ENCODE measurements around the gene TRPM4.
A peak's percentile ranks its signal among the peaks of the same experiment; 100 is the strongest.

DNA sequence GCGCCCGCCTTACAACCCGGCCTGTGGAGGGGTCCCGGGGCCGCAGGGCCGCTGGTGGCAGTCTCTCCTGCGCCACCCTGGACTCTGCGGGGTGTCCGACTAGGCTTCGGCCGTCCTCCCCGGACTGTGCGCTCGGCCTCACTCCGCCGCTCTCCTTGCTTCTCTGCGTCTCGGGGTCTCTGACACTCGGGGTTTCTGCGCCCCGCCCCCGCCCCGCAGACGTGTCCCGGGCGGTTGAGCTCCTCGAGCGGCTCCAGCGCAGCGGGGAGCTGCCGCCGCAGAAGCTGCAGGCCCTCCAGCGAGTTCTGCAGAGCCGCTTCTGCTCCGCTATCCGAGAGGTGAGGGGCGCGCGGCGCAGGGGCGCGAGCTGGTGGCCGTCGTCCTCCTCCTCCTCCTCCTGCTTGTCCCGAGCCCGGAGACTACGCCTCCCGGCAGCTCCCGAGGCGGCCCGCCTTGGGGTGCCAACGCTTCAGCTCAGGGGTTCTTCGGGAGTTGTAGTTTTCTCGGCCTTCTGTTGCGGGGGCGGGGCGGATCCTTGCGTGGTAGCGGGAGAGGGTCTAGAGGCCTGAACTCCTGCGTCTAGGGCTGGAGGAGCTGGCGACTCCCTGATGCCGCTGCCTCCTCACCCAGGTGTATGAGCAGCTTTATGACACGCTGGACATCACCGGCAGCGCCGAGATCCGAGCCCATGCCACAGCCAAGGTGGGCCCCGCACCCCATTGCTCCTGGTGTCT, 42.8 kb upstream of the TRPM4 start:
- TF ChIP-seq, protein P1, sequence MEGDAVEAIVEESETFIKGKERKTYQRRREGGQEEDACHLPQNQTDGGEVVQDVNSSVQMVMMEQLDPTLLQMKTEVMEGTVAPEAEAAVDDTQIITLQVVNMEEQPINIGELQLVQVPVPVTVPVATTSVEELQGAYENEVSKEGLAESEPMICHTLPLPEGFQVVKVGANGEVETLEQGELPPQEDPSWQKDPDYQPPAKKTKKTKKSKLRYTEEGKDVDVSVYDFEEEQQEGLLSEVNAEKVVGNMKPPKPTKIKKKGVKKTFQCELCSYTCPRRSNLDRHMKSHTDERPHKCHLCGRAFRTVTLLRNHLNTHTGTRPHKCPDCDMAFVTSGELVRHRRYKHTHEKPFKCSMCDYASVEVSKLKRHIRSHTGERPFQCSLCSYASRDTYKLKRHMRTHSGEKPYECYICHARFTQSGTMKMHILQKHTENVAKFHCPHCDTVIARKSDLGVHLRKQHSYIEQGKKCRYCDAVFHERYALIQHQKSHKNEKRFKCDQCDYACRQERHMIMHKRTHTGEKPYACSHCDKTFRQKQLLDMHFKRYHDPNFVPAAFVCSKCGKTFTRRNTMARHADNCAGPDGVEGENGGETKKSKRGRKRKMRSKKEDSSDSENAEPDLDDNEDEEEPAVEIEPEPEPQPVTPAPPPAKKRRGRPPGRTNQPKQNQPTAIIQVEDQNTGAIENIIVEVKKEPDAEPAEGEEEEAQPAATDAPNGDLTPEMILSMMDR (conservative IDR thresholded peaks at IDR 0.05; ENCODE audit: low read depth in 2 of 2): no peak
- TF ChIP-seq POLR2AphosphoS5 (IDR thresholded peaks at IDR 0.05; ENCODE audit: low read depth) (peak; percentile 56; the same call in 1 of the 2 replicates), EZH2phosphoT487 (IDR thresholded peaks at IDR 0.05; ENCODE audit: unreplicated experiment) (no peak)
